Measurements from ENCODE around the gene KRTAP10-12.

Gene KRTAP10-12

GRCh38 chr21:44712203-44713028, 15.4 kb downstream of the KRTAP10-12 start:
- DNase-seq (ENCODE audit: low read depth) = no peak

- DNase-seq (ENCODE audit: low read depth) = no peak
Observed at GRCh38 chr21:44713130-44713529, 16.2 kb downstream of the KRTAP10-12 start.

- no peak for DNase-seq (ENCODE audit: low read depth)
Observed at GRCh38 chr21:44713846-44714245, 16.9 kb downstream of the KRTAP10-12 start.

- DNase-seq (ENCODE audit: low read depth) = no peak
Observed at GRCh38 chr21:44714905-44715304, 17.9 kb downstream of the KRTAP10-12 start.

- no peak for DNase-seq (ENCODE audit: low read depth)
Observed at GRCh38 chr21:44716984-44717383, 20.0 kb downstream of the KRTAP10-12 start.

- DNase-seq (ENCODE audit: low read depth) = no peak
Observed at GRCh38 chr21:44718093-44718492, 21.1 kb downstream of the KRTAP10-12 start.

GRCh38 chr21:44718571-44718970, 21.6 kb downstream of the KRTAP10-12 start:
- no peak for DNase-seq (ENCODE audit: low read depth)

- no peak for DNase-seq (ENCODE audit: low read depth)
Observed at GRCh38 chr21:44720170-44720569, 23.2 kb downstream of the KRTAP10-12 start.

GRCh38 chr21:44722731-44723130, 25.8 kb downstream of the KRTAP10-12 start:
- no peak for DNase-seq (ENCODE audit: low read depth)

- no peak for DNase-seq (ENCODE audit: low read depth)
Observed at GRCh38 chr21:44723177-44724131, 26.5 kb downstream of the KRTAP10-12 start.

GRCh38 chr21:44724196-44724595, 27.2 kb downstream of the KRTAP10-12 start:
- DNase-seq (ENCODE audit: low read depth) = no peak

GRCh38 chr21:44724926-44725325, 28.0 kb downstream of the KRTAP10-12 start:
- DNase-seq (ENCODE audit: low read depth) = no peak

GRCh38 chr21:44726826-44727225, 29.9 kb downstream of the KRTAP10-12 start:
- DNase-seq (ENCODE audit: low read depth) = no peak

- DNase-seq (ENCODE audit: low read depth) = no peak
Observed at GRCh38 chr21:44727321-44727720, 30.3 kb downstream of the KRTAP10-12 start.

GRCh38 chr21:44727757-44728156, 30.8 kb downstream of the KRTAP10-12 start:
- DNase-seq (ENCODE audit: low read depth) = no peak

GRCh38 chr21:44728716-44729115, 31.7 kb downstream of the KRTAP10-12 start:
- no peak for DNase-seq (ENCODE audit: low read depth)

GRCh38 chr21:44729336-44730027, 32.5 kb downstream of the KRTAP10-12 start:
- no peak for DNase-seq (ENCODE audit: low read depth)

GRCh38 chr21:44730028-44730395, 33.0 kb downstream of the KRTAP10-12 start:
- no peak for DNase-seq (ENCODE audit: low read depth)

GRCh38 chr21:44730951-44731579, 34.1 kb downstream of the KRTAP10-12 start:
- DNase-seq (ENCODE audit: low read depth) = no peak

- DNase-seq (ENCODE audit: low read depth) = no peak
Observed at GRCh38 chr21:44732263-44732662, 35.3 kb downstream of the KRTAP10-12 start.

GRCh38 chr21:44732956-44733355, 36.0 kb downstream of the KRTAP10-12 start:
- DNase-seq (ENCODE audit: low read depth) = no peak
